Motor neuron (in vitro differentiated cells): ENCODE data around the gene CHD5. TPM values are rescaled to one million over a fixed set of nuclear protein-coding genes. Genes with fewer than 3 reads are reported as not detected.

Source experiments
- ATAC-seq, 8 experiments: fragments of 200-7000 bp; cut with Tn5 transposase; replicated peaks in 6 of 8; 2 replicates each; pipeline ENCODE4 v1.8.0; 2021; ENCODE audit warnings: mild to moderate bottlenecking in 8 of 8, moderate library complexity in 8 of 8
- H3K27ac ChIP-seq, 2 donors: fragments of 250-450 bp; sonication (Bioruptor Pico); 2 replicates each; pipeline ENCODE4 v1.9.0; 2021; ENCODE audit warnings: antibody characterized with exemption in 2 of 2, mild to moderate bottlenecking in 2 of 2, moderate library complexity in 1 of 2
- H3K4me1 ChIP-seq, 2 donors: fragments of 250-450 bp; sonication (Bioruptor Pico); replicated peaks in 1 of 2; 2 replicates each; pipeline ENCODE4 v1.6.1; 2021; ENCODE audit warnings: antibody characterized with exemption in 2 of 2, mild to moderate bottlenecking in 2 of 2, moderate library complexity in 1 of 2
- H3K4me3 ChIP-seq, 5 donors: fragments of 250-450 bp; sonication (Bioruptor Pico); 2 replicates each; pipeline ENCODE4 v1.9.0; 2021; ENCODE audit warnings: antibody characterized with exemption in 5 of 5, mild to moderate bottlenecking in 5 of 5, moderate library complexity in 4 of 5
- WGBS, 10 experiments: fragments of 450-650 bp; shearing (Covaris generic); methylation state at CpG; one replicate each; pipeline ENCODE4 v1.0.0; 2022; 5-methylcytosine and 5-hydroxymethylcytosine counted together
- in situ Hi-C, 9 experiments: fragments of 400-800 bp; cut with MboI; loops; one replicate each; pipeline ENCODE4 v1.15.0; 2021; ENCODE audit warnings: low sequenced_read_pairs in 9 of 9, low pct_unique_long_range_greater_than_20kb in 2 of 9; ENCODE audit not compliant: unreplicated experiment in 9 of 9
- total RNA-seq, 8 experiments: library from RNA; unstranded; fragments of 300-600 nt; gene quantifications; 2 replicates each; pipeline versions ENCODE4 v1.2.3 to v1.2.4, GENCODE V29; 2022

CHD5 gene
- total RNA-seq, 8 experiments from 2014 or later: 0.15 to 18.4 (median 0.63) TPM

DNA sequence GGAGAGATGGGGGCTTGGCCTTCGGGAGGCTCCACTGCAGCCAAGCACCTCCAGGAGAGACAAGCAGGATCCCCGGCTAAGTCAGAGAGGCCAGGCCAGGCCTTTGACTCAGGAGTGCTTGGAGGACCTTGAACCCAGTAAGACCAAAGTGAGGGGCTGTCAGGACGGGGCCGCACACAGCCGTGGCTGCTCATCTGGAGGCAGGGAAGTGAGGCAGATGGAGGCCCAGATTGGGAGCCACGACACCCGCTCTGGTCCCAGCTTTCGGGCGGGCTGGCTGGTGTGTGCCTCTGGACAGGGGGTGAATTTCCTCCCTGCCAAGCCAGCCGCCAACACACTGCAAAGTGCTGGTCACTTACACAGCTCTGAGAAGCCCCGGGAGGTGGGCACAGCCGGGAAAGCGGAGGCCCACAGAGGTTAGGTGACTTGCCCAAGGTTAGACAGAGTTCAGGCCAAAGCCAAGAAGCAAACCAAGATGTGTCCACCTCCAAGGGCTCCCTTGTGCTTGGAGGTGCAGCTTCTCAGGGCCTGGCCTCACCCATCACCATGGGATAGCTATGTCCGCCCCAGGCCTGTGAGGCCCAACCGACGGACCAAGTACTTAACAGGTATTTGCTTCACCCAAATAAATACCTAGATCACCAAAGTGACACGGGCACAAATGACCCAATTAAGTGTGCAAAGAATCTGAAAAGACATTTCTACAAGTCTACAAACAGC lies 58.3 kb downstream of the CHD5 start:
- Histone ChIP-seq H3K27ac (no peak overlapping the region), H3K4me1 (no peaks in the 10 kb centered on the region), H3K4me3 (no peak overlapping the region)
- in situ Hi-C loops: no loop called here
- ATAC-seq: no peak
- WGBS, 10 experiments: 20 to 91% (median 72%) methylated on average over 1 to 12 of the region's 17 CpGs; no CpG with 5 or more reads in 3 of the 10 experiments

DNA sequence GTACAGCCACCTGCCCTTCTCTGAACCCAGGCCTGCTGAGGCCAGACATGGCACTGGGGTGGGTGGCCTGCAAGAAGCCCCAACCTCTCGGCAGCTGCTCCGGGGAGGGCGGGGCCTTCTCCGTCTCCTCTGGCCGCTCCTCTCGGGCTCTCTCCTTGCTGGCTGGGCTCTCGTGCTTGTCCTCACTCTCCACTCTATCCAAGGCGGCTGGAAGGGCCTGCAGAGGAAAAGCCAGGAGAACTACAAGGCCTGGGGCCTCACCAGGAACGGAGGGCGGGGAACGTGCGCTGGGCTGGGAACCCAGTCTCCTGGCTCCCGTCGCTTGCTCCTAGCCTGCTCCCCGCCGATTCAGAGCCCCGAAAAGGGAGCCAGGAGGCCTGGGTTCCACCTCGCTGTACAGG lies 59.1 kb downstream of the CHD5 start:
- 75 to 84% (median 81%) methylated on average over 2 to 17 of the region's 18 CpGs; no CpG with 5 or more reads in 5 of the 10 experiments for WGBS, 10 experiments
- in situ Hi-C loops: no loop called here
- Histone ChIP-seq H3K4me1 (no peaks in the 10 kb centered on the region), H3K4me3 (no peak overlapping the region), H3K27ac (no peak overlapping the region)
- no peak for ATAC-seq

DNA sequence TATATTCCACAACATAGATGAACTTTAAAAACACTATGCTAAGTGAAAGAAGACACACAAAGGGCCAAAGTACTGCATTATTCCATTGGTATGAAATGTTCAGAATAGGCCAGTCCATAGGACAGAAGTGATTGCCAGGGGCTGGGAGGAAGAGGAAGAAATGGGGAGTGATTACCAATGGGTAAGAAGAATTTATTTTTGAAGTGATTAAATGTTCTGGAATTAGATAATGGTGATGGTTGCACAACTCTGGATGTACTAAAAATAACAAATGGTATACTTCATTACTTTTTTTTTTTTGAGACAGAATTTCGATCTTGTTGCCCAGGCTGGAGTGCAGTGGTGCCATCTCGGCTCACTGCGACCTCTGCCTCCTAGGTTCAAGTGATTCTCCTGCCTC lies 61.7 kb downstream of the CHD5 start:
- Histone ChIP-seq H3K27ac (no peak overlapping the region), H3K4me3 (no peak overlapping the region), H3K4me1 (no peaks in the 10 kb centered on the region)
- in situ Hi-C loops: no loop called here
- 58 to 92% (median 77%) methylated on average over 1 to 3 of the region's 3 CpGs; no CpG with 5 or more reads in 5 of the 10 experiments for WGBS, 10 experiments
- ATAC-seq: no peak

DNA sequence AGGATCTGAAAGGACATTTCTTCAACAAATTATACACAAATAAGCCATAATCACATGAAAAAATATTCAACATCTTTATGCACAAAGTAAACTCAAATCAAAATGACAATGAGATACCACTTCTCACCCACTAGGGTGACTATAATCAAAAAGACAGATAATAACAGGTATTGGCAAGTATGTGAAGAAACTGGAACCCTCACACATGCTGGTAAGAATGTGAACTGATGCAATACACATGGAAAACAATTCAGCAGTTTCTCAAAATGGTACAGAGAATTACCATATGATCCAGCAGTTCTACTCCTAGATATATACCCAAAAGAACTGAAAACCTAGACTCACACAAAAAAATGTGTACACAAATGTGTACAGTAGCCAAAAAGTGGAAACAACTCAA lies 62.5 kb downstream of the CHD5 start:
- in situ Hi-C loops: no loop called here
- no peaks in the 10 kb centered on the region for H3K4me1 ChIP-seq
- H3K27ac ChIP-seq: no peak overlapping the region
- no peak overlapping the region for H3K4me3 ChIP-seq
- no peak for ATAC-seq

DNA sequence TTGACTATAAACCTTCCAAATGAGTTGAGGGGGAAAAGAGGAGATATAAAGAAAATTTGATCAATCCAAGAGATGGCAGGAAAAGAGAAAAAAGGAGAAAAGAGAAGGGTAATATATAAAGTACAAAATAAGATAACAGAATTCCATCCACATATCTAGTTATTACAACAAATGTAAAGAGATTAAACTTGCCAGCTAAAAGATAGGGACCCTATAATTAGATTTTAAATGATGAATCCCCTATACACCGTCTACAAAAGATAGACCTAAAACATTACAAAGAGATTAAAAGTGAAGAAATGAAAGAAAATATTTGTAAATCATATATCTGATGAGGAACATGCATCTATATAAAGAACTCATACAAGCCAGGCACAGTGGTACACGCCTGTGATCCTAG lies 63.1 kb downstream of the CHD5 start:
- in situ Hi-C loops: no loop called here
- H3K27ac ChIP-seq: no peak overlapping the region
- ATAC-seq: no peak
- 8 to 100% (median 82%) methylated on average over 1 to 2 of the region's 2 CpGs for WGBS, 10 experiments
- H3K4me1 ChIP-seq: no peaks in the 10 kb centered on the region
- H3K4me3 ChIP-seq: no peak overlapping the region

DNA sequence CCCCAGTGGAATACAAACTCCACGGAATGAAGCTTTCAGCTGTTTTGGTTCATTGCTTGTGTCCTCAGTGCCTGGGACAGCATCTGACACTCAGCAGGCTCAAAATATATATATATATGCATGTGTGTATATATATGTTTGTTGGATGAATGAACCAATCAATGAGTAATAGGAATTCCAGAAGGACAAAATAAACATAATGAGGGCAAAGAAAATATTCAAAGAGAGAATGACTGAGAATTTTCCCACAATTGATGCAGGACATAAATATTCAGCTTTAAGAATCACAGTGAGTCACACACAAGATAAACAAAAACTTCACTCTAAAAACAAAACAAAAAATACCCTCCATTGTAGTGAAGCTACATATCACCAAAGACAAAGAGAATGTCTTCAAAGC lies 64.0 kb downstream of the CHD5 start:
- WGBS, 10 experiments: 0 to 100% (median 73%) methylated on average over 1 of the region's 1 CpG
- Histone ChIP-seq H3K4me3 (no peak overlapping the region), H3K27ac (no peak overlapping the region), H3K4me1 (no peaks in the 10 kb centered on the region)
- in situ Hi-C loops: no loop called here
- peak in 5 of 8 experiments; percentile 38 to 93 (median 77) for ATAC-seq

DNA sequence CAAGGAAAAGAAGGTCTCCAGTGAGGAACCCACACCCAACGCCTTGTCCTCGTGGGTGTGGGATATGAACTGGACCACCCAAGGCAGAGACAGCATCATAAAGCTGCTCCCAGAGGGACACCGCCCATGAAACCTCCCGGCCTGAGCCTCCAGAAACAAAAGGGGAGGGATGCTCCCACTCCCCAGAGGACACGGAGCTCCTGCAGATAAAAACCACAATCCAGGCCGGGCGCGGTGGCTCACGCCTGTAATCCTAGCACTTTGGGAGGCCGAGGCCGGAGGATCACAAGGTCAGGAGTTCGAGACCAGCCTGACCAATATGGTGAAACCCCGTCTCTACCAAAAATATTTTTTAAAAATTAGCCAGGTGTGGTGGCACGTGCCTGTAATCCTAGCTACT lies 66.4 kb downstream of the CHD5 start:
- no peak for ATAC-seq
- H3K27ac ChIP-seq: no peak overlapping the region
- in situ Hi-C loops: no loop called here
- H3K4me1 ChIP-seq: no peaks in the 10 kb centered on the region
- H3K4me3 ChIP-seq: no peak overlapping the region
- 60 to 85% (median 73%) methylated on average over 2 to 5 of the region's 14 CpGs; no CpG with 5 or more reads in 6 of the 10 experiments for WGBS, 10 experiments

DNA sequence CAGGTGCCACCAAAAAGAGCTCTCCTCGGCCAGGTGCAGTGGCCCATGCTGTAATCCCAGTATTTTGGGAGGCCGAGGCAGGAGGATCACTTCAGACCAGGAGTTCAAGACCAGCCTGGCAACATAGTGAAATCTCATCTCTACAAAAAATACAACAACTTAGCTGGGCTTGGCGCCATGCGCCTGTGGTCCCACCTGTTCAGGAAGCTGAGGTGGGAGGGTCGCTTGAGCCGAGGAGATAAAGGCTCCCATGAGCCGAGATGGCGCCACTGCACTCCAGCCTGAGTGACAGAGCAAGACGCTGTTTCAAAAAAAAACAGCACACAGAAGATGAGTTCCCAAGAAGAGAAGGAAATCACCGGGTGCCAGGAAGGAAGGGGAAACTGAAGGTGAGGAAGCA lies 67.0 kb downstream of the CHD5 start:
- ATAC-seq: no peak
- no peak overlapping the region for H3K27ac ChIP-seq
- in situ Hi-C loops: no loop called here
- no peak overlapping the region for H3K4me3 ChIP-seq
- WGBS, 10 experiments: 83 to 100% (median 88%) methylated on average over 2 to 10 of the region's 10 CpGs; no CpG with 5 or more reads in 4 of the 10 experiments
- H3K4me1 ChIP-seq: no peaks in the 10 kb centered on the region

DNA sequence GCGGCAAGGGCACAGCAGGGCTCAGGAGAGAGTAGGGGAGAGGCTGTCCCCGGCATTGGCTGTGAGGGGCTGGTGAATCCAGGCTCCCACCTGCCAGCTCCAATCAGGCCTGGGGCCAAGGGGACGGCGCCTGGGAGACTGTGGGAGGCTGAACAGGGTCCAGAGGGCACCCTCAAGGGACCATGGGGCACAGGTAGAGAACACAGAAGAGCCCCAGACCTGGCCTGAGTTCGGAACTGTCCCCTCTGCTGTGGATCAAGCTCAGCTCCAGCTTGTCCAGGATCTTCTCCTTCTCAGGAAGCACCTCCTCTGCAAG lies 67.5 kb downstream of the CHD5 start:
- 17 to 100% (median 46%) methylated on average over 1 to 3 of the region's 5 CpGs; no CpG with 5 or more reads in 5 of the 10 experiments for WGBS, 10 experiments
- Histone ChIP-seq H3K4me1 (no peaks in the 10 kb centered on the region), H3K4me3 (no peak overlapping the region), H3K27ac (no peak overlapping the region)
- in situ Hi-C loops: no loop called here
- no peak for ATAC-seq

DNA sequence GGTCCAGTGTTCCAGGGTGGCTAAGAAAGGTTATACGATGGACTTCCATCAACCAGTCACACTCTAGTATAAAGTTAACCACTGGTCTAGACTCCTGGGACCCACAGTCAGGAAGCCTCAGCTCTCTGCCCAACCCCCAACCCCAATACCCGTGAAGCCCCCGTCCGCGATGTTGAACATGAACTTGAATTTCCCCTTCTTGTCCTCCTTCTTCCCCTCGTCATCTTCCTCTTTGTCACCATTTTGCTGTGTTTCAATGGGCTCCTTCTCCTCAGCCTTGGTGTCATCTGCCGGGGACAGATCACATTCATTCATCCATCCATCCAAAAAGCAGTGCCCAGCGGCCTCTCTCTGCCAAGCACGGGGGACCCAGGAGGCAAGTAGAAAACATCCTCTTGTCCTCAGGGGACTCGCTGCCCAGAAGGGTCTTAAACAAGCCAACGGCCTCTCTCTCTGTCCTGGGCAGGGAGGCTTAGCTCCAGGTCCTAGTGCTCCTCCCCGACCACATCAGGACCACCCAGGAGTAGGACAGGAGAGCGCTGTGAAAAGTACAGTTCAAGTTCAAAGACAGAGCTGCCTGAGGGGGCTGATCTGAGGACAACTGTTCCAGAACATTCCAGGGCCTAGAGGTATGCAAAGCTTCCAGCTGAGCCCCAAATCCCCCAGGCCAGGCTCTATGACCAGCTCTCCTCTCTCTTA lies 68.0 kb downstream of the CHD5 start:
- no peak overlapping the region for H3K4me3 ChIP-seq
- in situ Hi-C loops: no loop called here
- no peaks in the 10 kb centered on the region for H3K4me1 ChIP-seq
- no peak for ATAC-seq
- WGBS, 10 experiments: 0 to 100% (median 71%) methylated on average over 1 to 8 of the region's 13 CpGs; no CpG with 5 or more reads in 1 of the 10 experiments
- no peak overlapping the region for H3K27ac ChIP-seq

DNA sequence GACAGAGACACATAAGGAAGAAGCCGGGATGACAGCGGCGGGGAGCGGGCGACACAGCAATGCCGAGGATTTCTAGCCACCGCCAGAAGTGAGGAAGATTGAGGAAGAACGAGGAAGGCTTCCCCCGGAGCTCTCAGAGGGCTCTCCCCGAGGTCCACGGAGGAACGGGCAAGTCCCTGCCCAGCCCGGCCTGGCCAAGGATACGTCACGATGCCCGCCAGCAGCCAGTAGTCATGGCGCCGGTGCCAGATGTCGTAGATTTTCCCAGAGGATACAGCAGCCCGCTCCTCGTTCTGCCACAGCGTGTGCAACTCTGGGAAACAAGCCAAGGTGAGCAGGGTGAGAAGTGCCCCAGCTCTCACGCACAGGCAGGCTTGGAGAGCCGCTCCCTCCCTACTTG lies 68.5 kb downstream of the CHD5 start:
- ATAC-seq: no peak
- H3K4me3 ChIP-seq: no peak overlapping the region
- no peak overlapping the region for H3K27ac ChIP-seq
- no peaks in the 10 kb centered on the region for H3K4me1 ChIP-seq
- WGBS, 10 experiments: 67 to 92% (median 85%) methylated on average over 2 to 20 of the region's 24 CpGs; no CpG with 5 or more reads in 2 of the 10 experiments
- in situ Hi-C loops: no loop called here

DNA sequence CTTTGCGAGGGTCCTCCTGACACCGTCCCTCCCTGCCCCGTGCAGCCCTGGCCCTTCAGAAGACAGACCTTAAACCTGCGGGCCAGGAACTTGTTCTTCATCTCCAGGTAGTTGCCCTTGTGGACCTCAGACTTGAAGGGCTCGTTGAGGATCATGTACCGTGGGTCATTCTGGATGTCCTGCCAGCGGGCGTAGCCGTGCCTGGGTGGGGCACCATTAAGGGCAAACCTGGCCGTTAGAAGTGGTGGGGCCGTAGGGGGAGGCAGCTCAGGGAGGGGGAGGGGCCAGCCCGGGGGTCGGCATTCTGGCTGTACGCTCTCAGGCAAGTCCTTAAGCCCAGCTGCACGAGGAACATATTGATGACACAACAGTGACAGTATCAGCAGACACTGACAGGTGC lies 69.8 kb downstream of the CHD5 start:
- ATAC-seq: no peak
- in situ Hi-C loops: no loop called here
- 42 to 90% (median 70%) methylated on average over 2 to 4 of the region's 15 CpGs; no CpG with 5 or more reads in 5 of the 10 experiments for WGBS, 10 experiments
- H3K4me1 ChIP-seq: no peaks in the 10 kb centered on the region
- no peak overlapping the region for H3K4me3 ChIP-seq
- H3K27ac ChIP-seq: no peak overlapping the region

DNA sequence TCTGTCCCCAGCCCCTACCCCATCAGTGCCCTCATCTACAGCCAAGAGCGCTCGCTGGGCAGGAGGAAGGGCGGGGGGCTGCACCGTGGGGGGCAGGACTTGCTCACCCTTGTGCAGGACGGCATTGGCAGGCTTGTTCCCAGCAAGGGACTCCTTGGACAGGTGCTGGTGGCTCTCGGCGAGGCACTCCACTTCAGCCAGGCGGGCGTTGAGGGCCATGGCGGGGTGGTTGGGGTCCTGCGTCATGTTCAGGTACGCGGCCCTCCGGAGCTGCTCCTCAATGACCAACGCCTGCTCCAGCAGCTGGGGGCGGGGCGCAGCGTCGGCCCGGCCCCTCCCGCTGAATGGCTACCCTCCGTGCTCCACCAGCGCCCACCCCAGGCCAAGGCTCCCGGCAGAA lies 70.4 kb downstream of the CHD5 start:
- Histone ChIP-seq H3K4me3 (no peak overlapping the region), H3K27ac (no peak overlapping the region), H3K4me1 (no peaks in the 10 kb centered on the region)
- in situ Hi-C loops: no loop called here
- no peak for ATAC-seq
- WGBS, 10 experiments: 20 to 93% (median 66%) methylated on average over 1 to 9 of the region's 24 CpGs; no CpG with 5 or more reads in 6 of the 10 experiments
